Measurements from ENCODE around the gene PCSK6.

Gene PCSK6

DNA sequence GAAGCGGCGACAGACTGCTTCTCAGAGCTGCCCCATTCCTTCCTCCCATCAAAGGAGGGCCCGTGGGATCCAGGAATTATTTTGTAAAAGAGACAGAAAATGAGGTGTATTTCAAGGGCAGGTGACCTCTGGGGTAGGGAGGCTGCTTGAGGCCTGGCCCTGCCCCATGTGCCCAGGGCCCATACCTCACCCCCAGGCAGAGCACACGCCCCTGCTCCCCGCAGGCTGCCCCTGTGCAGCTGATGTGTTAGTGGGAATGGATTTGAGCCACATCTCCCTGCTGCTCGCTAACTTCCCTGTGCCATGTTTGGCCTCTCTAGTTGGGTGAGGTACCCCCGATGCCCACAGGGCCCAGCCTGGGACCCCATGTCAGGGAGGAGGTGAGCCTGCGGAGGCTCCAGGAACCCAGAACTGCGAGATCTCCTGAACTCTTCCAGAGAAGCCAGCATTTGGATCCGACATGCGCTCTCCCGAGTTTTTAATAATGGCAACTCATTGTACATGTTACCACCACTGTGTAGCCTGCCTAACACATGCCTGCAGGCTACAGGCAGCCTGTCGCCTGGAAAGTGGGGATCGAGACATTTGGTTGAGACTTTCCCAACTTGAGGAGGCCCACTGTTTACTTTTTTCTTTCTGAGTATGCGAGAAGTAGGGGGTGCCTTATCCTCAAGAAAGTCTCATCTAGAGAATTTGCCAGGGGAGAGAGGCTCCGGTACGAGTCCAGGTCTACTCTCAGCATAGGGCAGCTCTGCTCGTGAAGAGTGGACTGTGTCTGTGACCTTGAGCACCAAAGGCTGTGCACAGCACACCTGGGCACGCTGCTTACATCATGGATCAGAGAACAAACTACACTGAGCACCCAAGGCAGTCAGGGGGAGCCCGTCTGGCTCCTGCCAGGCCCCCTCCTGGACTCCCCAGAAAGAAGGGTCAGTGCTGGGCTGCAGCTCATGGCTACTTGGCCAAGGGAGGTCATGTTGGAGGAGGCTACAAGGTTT lies 36.1 kb downstream of the PCSK6 start:
- no peak for ATAC-seq
- TF ChIP-seq, protein P1, sequence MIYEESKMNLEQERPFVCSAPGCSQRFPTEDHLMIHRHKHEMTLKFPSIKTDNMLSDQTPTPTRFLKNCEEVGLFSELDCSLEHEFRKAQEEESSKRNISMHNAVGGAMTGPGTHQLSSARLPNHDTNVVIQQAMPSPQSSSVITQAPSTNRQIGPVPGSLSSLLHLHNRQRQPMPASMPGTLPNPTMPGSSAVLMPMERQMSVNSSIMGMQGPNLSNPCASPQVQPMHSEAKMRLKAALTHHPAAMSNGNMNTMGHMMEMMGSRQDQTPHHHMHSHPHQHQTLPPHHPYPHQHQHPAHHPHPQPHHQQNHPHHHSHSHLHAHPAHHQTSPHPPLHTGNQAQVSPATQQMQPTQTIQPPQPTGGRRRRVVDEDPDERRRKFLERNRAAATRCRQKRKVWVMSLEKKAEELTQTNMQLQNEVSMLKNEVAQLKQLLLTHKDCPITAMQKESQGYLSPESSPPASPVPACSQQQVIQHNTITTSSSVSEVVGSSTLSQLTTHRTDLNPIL (CRISPR knock-in tag; IDR thresholded peaks at IDR 0.05; ENCODE audit: low read depth) = no peak
- TF ChIP-seq ZFP30 (CRISPR knock-in tag; IDR thresholded peaks at IDR 0.05) = no peak
- no peak for TF ChIP-seq OSR1 (CRISPR knock-in tag; IDR thresholded peaks at IDR 0.05)
- no peak for TF ChIP-seq ARNTL (CRISPR knock-in tag; IDR thresholded peaks at IDR 0.05; ENCODE audit: borderline replicate concordance, low read depth)

DNA sequence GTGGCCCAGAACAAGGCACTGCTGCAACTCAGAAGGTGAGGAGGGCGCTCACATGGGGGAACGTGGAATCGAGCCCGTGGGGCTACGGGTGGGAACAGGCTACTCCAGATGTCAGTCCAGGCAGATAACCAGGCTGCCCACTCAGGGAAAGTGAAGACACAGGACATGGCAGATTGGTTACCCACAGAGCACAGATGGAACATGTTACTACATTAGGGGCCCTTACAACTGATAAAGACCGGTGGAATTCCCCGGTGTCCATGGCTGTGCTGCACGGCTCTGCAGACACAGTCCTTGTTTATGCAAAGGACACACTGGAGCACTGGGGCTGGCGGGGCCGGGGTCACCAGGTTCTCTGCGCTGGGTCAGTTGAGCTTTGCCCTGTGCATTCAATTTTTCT lies 36.9 kb downstream of the PCSK6 start:
- ATAC-seq = no peak; the same call in 2 of the 3 replicates
- TF ChIP-seq, protein P2, sequence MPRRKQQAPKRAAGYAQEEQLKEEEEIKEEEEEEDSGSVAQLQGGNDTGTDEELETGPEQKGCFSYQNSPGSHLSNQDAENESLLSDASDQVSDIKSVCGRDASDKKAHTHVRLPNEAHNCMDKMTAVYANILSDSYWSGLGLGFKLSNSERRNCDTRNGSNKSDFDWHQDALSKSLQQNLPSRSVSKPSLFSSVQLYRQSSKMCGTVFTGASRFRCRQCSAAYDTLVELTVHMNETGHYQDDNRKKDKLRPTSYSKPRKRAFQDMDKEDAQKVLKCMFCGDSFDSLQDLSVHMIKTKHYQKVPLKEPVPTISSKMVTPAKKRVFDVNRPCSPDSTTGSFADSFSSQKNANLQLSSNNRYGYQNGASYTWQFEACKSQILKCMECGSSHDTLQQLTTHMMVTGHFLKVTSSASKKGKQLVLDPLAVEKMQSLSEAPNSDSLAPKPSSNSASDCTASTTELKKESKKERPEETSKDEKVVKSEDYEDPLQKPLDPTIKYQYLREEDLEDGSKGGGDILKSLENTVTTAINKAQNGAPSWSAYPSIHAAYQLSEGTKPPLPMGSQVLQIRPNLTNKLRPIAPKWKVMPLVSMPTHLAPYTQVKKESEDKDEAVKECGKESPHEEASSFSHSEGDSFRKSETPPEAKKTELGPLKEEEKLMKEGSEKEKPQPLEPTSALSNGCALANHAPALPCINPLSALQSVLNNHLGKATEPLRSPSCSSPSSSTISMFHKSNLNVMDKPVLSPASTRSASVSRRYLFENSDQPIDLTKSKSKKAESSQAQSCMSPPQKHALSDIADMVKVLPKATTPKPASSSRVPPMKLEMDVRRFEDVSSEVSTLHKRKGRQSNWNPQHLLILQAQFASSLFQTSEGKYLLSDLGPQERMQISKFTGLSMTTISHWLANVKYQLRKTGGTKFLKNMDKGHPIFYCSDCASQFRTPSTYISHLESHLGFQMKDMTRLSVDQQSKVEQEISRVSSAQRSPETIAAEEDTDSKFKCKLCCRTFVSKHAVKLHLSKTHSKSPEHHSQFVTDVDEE (CRISPR knock-in tag; IDR thresholded peaks at IDR 0.05) = 0 out of 2 replicates have a peak, but pooled peaks have one; percentile 15
- TF ChIP-seq TCF4 (CRISPR knock-in tag; IDR thresholded peaks at IDR 0.05; ENCODE audit: borderline replicate concordance) (peak; percentile 26; the same call in 1 of the 2 replicates), OSR1 (CRISPR knock-in tag; IDR thresholded peaks at IDR 0.05) (no peak), ESRRG (CRISPR knock-in tag; IDR thresholded peaks at IDR 0.05) (no peak), CSDC2 (CRISPR knock-in tag; IDR thresholded peaks at IDR 0.05) (no peak), ZNF8 (CRISPR knock-in tag; IDR thresholded peaks at IDR 0.05) (no peak), SNAI2 (CRISPR knock-in tag; IDR thresholded peaks at IDR 0.05) (no peak), ZNF565 (CRISPR knock-in tag; conservative IDR thresholded peaks at IDR 0.05; ENCODE audit: low read depth) (no peak), TOX (CRISPR knock-in tag; IDR thresholded peaks at IDR 0.05; ENCODE audit: borderline replicate concordance) (no peak), ZFP3 (CRISPR knock-in tag; IDR thresholded peaks at IDR 0.05) (no peak), ISL1 (CRISPR knock-in tag; IDR thresholded peaks at IDR 0.05) (no peak), ZC3H10 (CRISPR knock-in tag; IDR thresholded peaks at IDR 0.05) (no peak), BACH2 (CRISPR knock-in tag; IDR thresholded peaks at IDR 0.05; ENCODE audit: borderline replicate concordance) (no peak), GLIS3 (CRISPR knock-in tag; IDR thresholded peaks at IDR 0.05) (no peak)
- TF ChIP-seq, protein P3, sequence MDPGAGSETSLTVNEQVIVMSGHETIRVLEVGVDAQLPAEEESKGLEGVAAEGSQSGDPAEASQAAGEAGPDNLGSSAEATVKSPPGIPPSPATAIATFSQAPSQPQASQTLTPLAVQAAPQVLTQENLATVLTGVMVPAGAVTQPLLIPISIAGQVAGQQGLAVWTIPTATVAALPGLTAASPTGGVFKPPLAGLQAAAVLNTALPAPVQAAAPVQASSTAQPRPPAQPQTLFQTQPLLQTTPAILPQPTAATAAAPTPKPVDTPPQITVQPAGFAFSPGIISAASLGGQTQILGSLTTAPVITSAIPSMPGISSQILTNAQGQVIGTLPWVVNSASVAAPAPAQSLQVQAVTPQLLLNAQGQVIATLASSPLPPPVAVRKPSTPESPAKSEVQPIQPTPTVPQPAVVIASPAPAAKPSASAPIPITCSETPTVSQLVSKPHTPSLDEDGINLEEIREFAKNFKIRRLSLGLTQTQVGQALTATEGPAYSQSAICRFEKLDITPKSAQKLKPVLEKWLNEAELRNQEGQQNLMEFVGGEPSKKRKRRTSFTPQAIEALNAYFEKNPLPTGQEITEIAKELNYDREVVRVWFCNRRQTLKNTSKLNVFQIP (CRISPR knock-in tag; IDR thresholded peaks at IDR 0.05; ENCODE audit: borderline replicate concordance, low read depth) = no peak
- TF ChIP-seq, protein P1 (CRISPR knock-in tag; IDR thresholded peaks at IDR 0.05; ENCODE audit: low read depth) = no peak

DNA sequence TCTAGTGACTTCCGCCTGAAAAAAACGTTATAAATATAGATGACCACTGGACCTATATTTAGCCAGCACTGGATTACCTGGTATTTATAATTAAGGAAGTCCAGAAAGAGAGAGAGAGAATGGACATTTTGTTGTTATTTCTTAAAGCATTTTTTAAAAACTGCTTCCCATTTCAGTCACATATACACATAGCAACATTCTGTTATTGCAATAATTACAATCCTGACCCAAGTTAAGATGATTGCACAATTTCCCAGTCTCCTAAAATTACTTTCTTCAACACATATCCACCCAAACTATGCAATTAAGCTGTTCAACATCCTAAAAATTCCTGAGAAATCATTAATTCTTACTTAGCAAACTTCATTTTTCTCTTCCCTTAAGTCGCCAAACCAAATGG lies 37.7 kb downstream of the PCSK6 start:
- no peak for ATAC-seq

More for the DNA sequence above, 37.7 kb downstream of the PCSK6 start:
- TF ChIP-seq ARNTL (CRISPR knock-in tag; IDR thresholded peaks at IDR 0.05; ENCODE audit: borderline replicate concordance, low read depth) = no peak
- no peak for TF ChIP-seq GLIS3 (CRISPR knock-in tag; IDR thresholded peaks at IDR 0.05)
- no peak for TF ChIP-seq ISL1 (CRISPR knock-in tag; IDR thresholded peaks at IDR 0.05)
- TF ChIP-seq OSR1 (CRISPR knock-in tag; IDR thresholded peaks at IDR 0.05) = no peak
- no peak for TF ChIP-seq RARB (CRISPR knock-in tag; IDR thresholded peaks at IDR 0.05)
- TF ChIP-seq SNAI2 (CRISPR knock-in tag; IDR thresholded peaks at IDR 0.05) = no peak
- no peak for TF ChIP-seq ZC3H10 (CRISPR knock-in tag; IDR thresholded peaks at IDR 0.05)
- no peak for TF ChIP-seq CSDC2 (CRISPR knock-in tag; IDR thresholded peaks at IDR 0.05)
- TF ChIP-seq ZNF8 (CRISPR knock-in tag; IDR thresholded peaks at IDR 0.05) = no peak
- TF ChIP-seq ZNF70 (CRISPR knock-in tag; IDR thresholded peaks at IDR 0.05) = no peak
- TF ChIP-seq, protein P1 (CRISPR knock-in tag; IDR thresholded peaks at IDR 0.05; ENCODE audit: low read depth) = no peak
- no peak for TF ChIP-seq BACH2 (CRISPR knock-in tag; IDR thresholded peaks at IDR 0.05; ENCODE audit: borderline replicate concordance)
- TF ChIP-seq ZFP30 (CRISPR knock-in tag; IDR thresholded peaks at IDR 0.05) = no peak
- TF ChIP-seq TCF4 (CRISPR knock-in tag; IDR thresholded peaks at IDR 0.05; ENCODE audit: borderline replicate concordance) = no peak
- TF ChIP-seq, protein P2 (CRISPR knock-in tag; IDR thresholded peaks at IDR 0.05) = no peak
- TF ChIP-seq, protein P4, sequence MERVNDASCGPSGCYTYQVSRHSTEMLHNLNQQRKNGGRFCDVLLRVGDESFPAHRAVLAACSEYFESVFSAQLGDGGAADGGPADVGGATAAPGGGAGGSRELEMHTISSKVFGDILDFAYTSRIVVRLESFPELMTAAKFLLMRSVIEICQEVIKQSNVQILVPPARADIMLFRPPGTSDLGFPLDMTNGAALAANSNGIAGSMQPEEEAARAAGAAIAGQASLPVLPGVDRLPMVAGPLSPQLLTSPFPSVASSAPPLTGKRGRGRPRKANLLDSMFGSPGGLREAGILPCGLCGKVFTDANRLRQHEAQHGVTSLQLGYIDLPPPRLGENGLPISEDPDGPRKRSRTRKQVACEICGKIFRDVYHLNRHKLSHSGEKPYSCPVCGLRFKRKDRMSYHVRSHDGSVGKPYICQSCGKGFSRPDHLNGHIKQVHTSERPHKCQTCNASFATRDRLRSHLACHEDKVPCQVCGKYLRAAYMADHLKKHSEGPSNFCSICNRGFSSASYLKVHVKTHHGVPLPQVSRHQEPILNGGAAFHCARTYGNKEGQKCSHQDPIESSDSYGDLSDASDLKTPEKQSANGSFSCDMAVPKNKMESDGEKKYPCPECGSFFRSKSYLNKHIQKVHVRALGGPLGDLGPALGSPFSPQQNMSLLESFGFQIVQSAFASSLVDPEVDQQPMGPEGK (CRISPR knock-in tag; IDR thresholded peaks at IDR 0.05; ENCODE audit: borderline replicate concordance) = no peak
- TF ChIP-seq TOX (CRISPR knock-in tag; IDR thresholded peaks at IDR 0.05; ENCODE audit: borderline replicate concordance) = no peak

All from SK-N-SH treated with all-trans-retinoic acid at 6 μM for 48 hours (cell line).